HFFc6 (cell line): ENCODE measurements around the gene ZNF112. TPM values are rescaled to one million over a fixed set of nuclear protein-coding genes. Genes with fewer than 3 reads are reported as not detected.

Experiments used
- DNase-seq: peaks from one replicate; pipeline ENCODE4 v3.0.0-alpha.2; 2018
- H3K27ac Mint-ChIP-seq: 2 replicates; pipeline ENCODE4 v1.8.0; 2020; ENCODE audit warnings: mild to moderate bottlenecking, mixed read lengths
- H3K27me3 Mint-ChIP-seq: 2 replicates; pipeline ENCODE4 v1.8.0; 2021; ENCODE audit warnings: mild to moderate bottlenecking, moderate library complexity, mixed read lengths; ENCODE audit not compliant: insufficient read depth
- H3K36me3 Mint-ChIP-seq: 2 replicates; pipeline ENCODE4 v1.8.0; 2021; ENCODE audit warnings: low read depth, mixed read lengths
- H3K4me1 Mint-ChIP-seq: 2 replicates; pipeline ENCODE4 v1.8.0; 2020; ENCODE audit warnings: low read depth, mixed read lengths
- H3K4me3 Mint-ChIP-seq: 2 replicates; pipeline ENCODE4 v1.8.0; 2020; ENCODE audit warnings: mild to moderate bottlenecking, moderate library complexity, mixed read lengths
- H3K9me3 Mint-ChIP-seq: 2 replicates; pipeline ENCODE4 v1.8.0; 2020; ENCODE audit warnings: mild to moderate bottlenecking, mixed read lengths
- CTCF ChIP-seq: fragments of 200-600 bp; sonication (generic); IDR thresholded peaks from 2 replicates; pipeline ENCODE4 v1.5.0; 2021; ENCODE audit warnings: antibody characterized with exemption, mild to moderate bottlenecking
- total RNA-seq, 6 experiments: library from RNA; stranded (reverse); fragmentation: NEBNext Ultra II Directional; extraction: Animal tissue kit (Norgen Biotek cat#: 25700); gene quantifications; 2 replicates in 1 of 6; 3 replicates in 5 of 6; pipeline ENCODE4 v1.2.3, GENCODE V29; 2021

The ZNF112 gene
- total RNA-seq, 6 experiments from 2014 or later = 2.4 to 4.5 (median 3.1) TPM

- H3K27ac Mint-ChIP-seq = peak within 1 kb of the TSS; percentile 93
- H3K9me3 Mint-ChIP-seq = 0 out of 2 replicates have a peak, but pooled peaks cover 4% of the 10 kb centered on the region
- H3K4me3 Mint-ChIP-seq = peak within 1 kb of the TSS; percentile 95
- no peaks in the 10 kb centered on the region; the same call in 1 of the 2 replicates for H3K36me3 Mint-ChIP-seq
- H3K27me3 Mint-ChIP-seq = peaks cover 1% of the 10 kb centered on the region
- DNase-seq = peak; percentile 96
- H3K4me1 Mint-ChIP-seq = peaks cover 24% of the 10 kb centered on the region
- no peak for TF ChIP-seq CTCF
Measured at GRCh38 chr19:44304659-44305193, 51.8 kb downstream of the ZNF112 start, which contains the start of gene ZNF235. TSS of gene ZNF235 (minus strand) at chr19:44305025. CDS start at chr19:44303404, 1,621 bp downstream.

DNA sequence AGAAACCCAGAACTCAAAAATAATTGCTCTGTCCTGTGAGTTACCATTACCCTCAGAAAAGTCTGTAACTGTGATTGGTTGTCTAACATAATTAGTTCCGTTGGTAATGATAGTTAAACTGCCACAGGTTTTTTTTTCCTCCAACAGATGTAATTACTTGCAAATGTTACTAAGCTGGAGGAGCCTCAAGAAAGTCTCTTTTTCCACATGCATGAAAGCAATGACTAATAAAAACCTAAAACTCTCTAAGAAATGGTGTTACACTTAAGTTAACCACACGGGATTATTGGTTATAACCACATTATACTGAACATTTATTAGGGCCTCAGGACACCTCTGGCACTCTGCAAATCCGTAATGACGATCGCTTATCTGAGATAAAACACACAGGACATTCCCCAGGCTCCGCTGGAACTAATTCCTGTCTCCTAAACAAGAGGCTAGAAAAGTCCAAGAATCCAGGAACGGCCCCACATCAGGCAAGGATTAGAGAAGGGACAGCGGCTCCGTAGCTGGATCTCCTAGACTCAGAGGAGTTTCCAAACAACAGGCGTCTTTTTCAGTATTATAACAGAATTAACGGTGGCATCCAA, 52.4 kb downstream of the ZNF112 start:
- peak; percentile 29 for DNase-seq
- Mint-ChIP-seq H3K27me3 (peaks cover 1% of the 10 kb centered on the region), H3K4me1 (peaks cover 24% of the 10 kb centered on the region), H3K9me3 (0 out of 2 replicates have a peak, but pooled peaks cover 4% of the 10 kb centered on the region), H3K36me3 (no peaks in the 10 kb centered on the region; the same call in 1 of the 2 replicates), H3K4me3 (peak overlapping the region; percentile 95), H3K27ac (peak overlapping the region; percentile 93)
- 0 out of 2 replicates have a peak, but pooled peaks have one; percentile 19 for TF ChIP-seq CTCF

- peaks cover 21% of the 10 kb centered on the region for H3K4me1 Mint-ChIP-seq
- H3K27me3 Mint-ChIP-seq = peaks cover 1% of the 10 kb centered on the region
- no peak for DNase-seq
- no peaks in the 10 kb centered on the region for H3K9me3 Mint-ChIP-seq
- TF ChIP-seq CTCF = no peak
- no peaks in the 10 kb centered on the region; the same call in 1 of the 2 replicates for H3K36me3 Mint-ChIP-seq
- peak overlapping the region; percentile 95 for H3K4me3 Mint-ChIP-seq
- peak overlapping the region; percentile 93 for H3K27ac Mint-ChIP-seq
Measured at GRCh38 chr19:44303320-44303719, 53.2 kb downstream of the ZNF112 start.

GRCh38 chr19:44284968-44285367, 71.5 kb downstream of the ZNF112 start:
- DNase-seq = no peak
- H3K4me1 Mint-ChIP-seq = peaks cover 8% of the 10 kb centered on the region
- no peak overlapping the region for H3K27ac Mint-ChIP-seq
- TF ChIP-seq CTCF = no peak
- H3K36me3 Mint-ChIP-seq = peaks cover 35% of the 10 kb centered on the region
- H3K4me3 Mint-ChIP-seq = no peak overlapping the region
- peaks cover 2% of the 10 kb centered on the region; the same call in 1 of the 2 replicates for H3K27me3 Mint-ChIP-seq
- peaks cover 18% of the 10 kb centered on the region for H3K9me3 Mint-ChIP-seq

GRCh38 chr19:44282846-44283245, 73.6 kb downstream of the ZNF112 start:
- peaks cover 14% of the 10 kb centered on the region for H3K36me3 Mint-ChIP-seq
- no peak overlapping the region for H3K27ac Mint-ChIP-seq
- no peak for TF ChIP-seq CTCF
- peaks cover 27% of the 10 kb centered on the region for H3K4me1 Mint-ChIP-seq
- peaks cover 2% of the 10 kb centered on the region; the same call in 1 of the 2 replicates for H3K27me3 Mint-ChIP-seq
- H3K4me3 Mint-ChIP-seq = no peak overlapping the region
- H3K9me3 Mint-ChIP-seq = peaks cover 28% of the 10 kb centered on the region
- DNase-seq = peak; percentile 8
